Right lobe of liver (tissue), 6 donors: Measurements from ENCODE around the gene TCP10L. TPM values are rescaled to one million over a fixed set of nuclear protein-coding genes. Genes with fewer than 3 reads are reported as not detected.
A peak's percentile ranks its signal among the peaks of the same experiment; 100 is the strongest.

ENCODE experiments used
- ATAC-seq, 4 donors: fragments of 200-7000 bp; cut with Tn5 transposase; one replicate each; pipeline ENCODE4 v1.9.1; 2020; ENCODE audit warnings: mild to moderate bottlenecking in 4 of 4, moderate library complexity in 4 of 4
- DNase-seq, 3 donors: peaks; one replicate each; pipeline ENCODE4 v3.0.0-alpha.2; 2020
- H3K27ac ChIP-seq, 3 donors: fragments of 200-600 bp; one replicate each; pipeline ENCODE4 v1.8.0; 2022
- H3K27me3 ChIP-seq, 2 donors: fragments of 200-600 bp; one replicate each; pipeline ENCODE4 v1.8.0; 2022
- H3K36me3 ChIP-seq, 4 donors: fragments of 200-600 bp; sonication (generic) in 1 of 4; one replicate each; pipeline versions ENCODE4 v1.5.1 to v1.8.0; 2017 to 2022; ENCODE audit warnings: control low read depth in 1 of 4
- H3K4me1 ChIP-seq, 4 donors: fragments of 200-600 bp; sonication (generic) in 1 of 4; one replicate each; pipeline versions ENCODE4 v1.5.1 to v1.8.0; 2017 to 2022; ENCODE audit warnings: control low read depth in 1 of 4
- H3K4me3 ChIP-seq, 3 donors: fragments of 200-600 bp; one replicate each; pipeline ENCODE4 v1.8.0; 2022
- H3K9me3 ChIP-seq, 4 donors: fragments of 200-600 bp; sonication (generic) in 1 of 4; one replicate each; pipeline versions ENCODE4 v1.5.1 to v1.8.0; 2017 to 2022; ENCODE audit warnings: control low read depth in 1 of 4
- CTCF ChIP-seq, 4 donors: fragments of 200-600 bp in 3 of 4; fragments of 450-650 bp in 1 of 4; IDR thresholded peaks; one replicate each; pipeline versions ENCODE4 v1.5.1 to v1.8.0; 2016 to 2022; ENCODE audit warnings: antibody characterized with exemption in 4 of 4, mild to moderate bottlenecking in 2 of 4
- POLR2A ChIP-seq: fragments of 450-650 bp; IDR thresholded peaks from one replicate; pipeline ENCODE4 v1.6.1; 2017; ENCODE audit warnings: antibody characterized with exemption, mild to moderate bottlenecking
- WGBS: methylation state at CpG from one replicate; pipeline ENCODE4 v1.1.6; 2018; ENCODE audit warnings: low coverage, low lambda C conversion rate; ENCODE audit not compliant: insufficient coverage; ENCODE audit errors: missing lambda C conversion rate; 5-methylcytosine and 5-hydroxymethylcytosine counted together
- intact Hi-C, 2 donors: fragments of 100-400 bp; cut with DNase I; formaldehyde crosslinking; loops; one replicate each; pipeline versions ENCODE4 v1.11.2 to v1.14.1; 2022
- total RNA-seq, 6 experiments: library from RNA; depleted of rRNA in 2 of 6; stranded (reverse); fragments of >200 nt in 2 of 6; fragmentation: NEBNext Ultra II Directional in 3 of 6; extraction: Animal tissue kit (Norgen Biotek cat#: 25700) in 3 of 6; gene quantifications; one replicate each; pipeline versions ENCODE4 v1.1.0 to v1.2.4, GENCODE V29; 2016 to 2023
- donor health status: DM: no; HTN: yes; CAD: no.
- donor health status: DM: no; HTN: no; CAD: no.
- donor health status: DM: no; HTN: no; CAD: no.
- donor health status: DM: no; HTN: yes; CAD: no.
- donor health status: DM: no; HTN: yes; CAD: no.

TCP10L gene
- total RNA-seq, 6 experiments from 2014 or later, result 1.5 to 7.1 (median 3.8) TPM

GRCh38 chr21:32599526-32599925 is 14.2 kb upstream of the TCP10L start:
- Histone ChIP-seq H3K4me1 (peaks cover 0 to 23% (median under 1%) of the 10 kb centered on the region in 4 donors), H3K27me3 (no peaks in the 10 kb centered on the region), H3K9me3 (no peaks in the 10 kb centered on the region), H3K36me3 (peaks cover 0 to 30% (median 11%) of the 10 kb centered on the region in 4 donors), H3K27ac (peak overlapping the region in 1 of 3 donors; percentile 27), H3K4me3 (no peak overlapping the region)
- TF ChIP-seq POLR2A, result no peak
- no peak for TF ChIP-seq CTCF (IDR thresholded peaks at IDR 0.05)
- intact Hi-C loops, result loop anchor here in 1 of 2 donors (10.0 kb wide), 1 partner anchor 195 kb away; no protein-coding TSS in a partner anchor
- no peak for DNase-seq
- 67% methylated on average over 3 of the region's 8 CpGs for WGBS
- peak in 2 of 4 donors; percentile 56 to 66 for ATAC-seq

- Histone ChIP-seq H3K27ac (peak overlapping the region in 1 of 3 donors; percentile 18), H3K4me3 (no peak overlapping the region), H3K27me3 (no peaks in the 10 kb centered on the region), H3K4me1 (peaks cover 0 to 28% (median 2%) of the 10 kb centered on the region in 4 donors), H3K9me3 (no peaks in the 10 kb centered on the region), H3K36me3 (peaks cover 0 to 26% (median 9%) of the 10 kb centered on the region in 4 donors)
- ATAC-seq (no peak), DNase-seq (no peak)
- no peak for TF ChIP-seq POLR2A
- no peak for TF ChIP-seq CTCF (IDR thresholded peaks at IDR 0.05)
- intact Hi-C loops, result loop anchor here in 1 of 2 donors (10.0 kb wide), 1 partner anchor 194 kb away; no protein-coding TSS in a partner anchor
- WGBS, result 73% methylated on average over 4 of the region's 5 CpGs
Observed at GRCh38 chr21:32599091-32599490, 13.8 kb upstream of the TCP10L start.

- Histone ChIP-seq H3K36me3 (peaks cover 0 to 9% (median 3%) of the 10 kb centered on the region in 4 donors), H3K4me3 (no peak overlapping the region), H3K27me3 (no peaks in the 10 kb centered on the region), H3K27ac (no peak overlapping the region), H3K9me3 (no peaks in the 10 kb centered on the region), H3K4me1 (peaks cover 0 to 44% (median 9%) of the 10 kb centered on the region in 4 donors)
- intact Hi-C loops, result loop anchor here in 1 of 2 donors (10.0 kb wide), 1 partner anchor 192 kb away; no protein-coding TSS in a partner anchor
- 64% methylated on average over 6 of the region's 6 CpGs for WGBS
- DNase-seq, result no peak
- no peak for ATAC-seq
- TF ChIP-seq POLR2A (no peak), CTCF (IDR thresholded peaks at IDR 0.05) (no peak)
Observed at GRCh38 chr21:32597205-32597604, 11.9 kb upstream of the TCP10L start.

- intact Hi-C loops, result loop anchor here in 1 of 2 donors (10.0 kb wide), 1 partner anchor 191 kb away; no protein-coding TSS in a partner anchor
Observed at GRCh38 chr21:32595431-32595830, 10.1 kb upstream of the TCP10L start.

More at GRCh38 chr21:32595431-32595830, 10.1 kb upstream of the TCP10L start:
- Histone ChIP-seq H3K4me3 (no peak overlapping the region), H3K36me3 (no peaks in the 10 kb centered on the region), H3K4me1 (peaks cover 0 to 51% (median 9%) of the 10 kb centered on the region in 4 donors), H3K27ac (peak overlapping the region in 1 of 3 donors; percentile 85), H3K27me3 (no peaks in the 10 kb centered on the region), H3K9me3 (no peaks in the 10 kb centered on the region)
- ATAC-seq (no peak), DNase-seq (no peak)
- TF ChIP-seq CTCF (IDR thresholded peaks at IDR 0.05) (no peak), POLR2A (no peak)
- 51% methylated on average over 4 of the region's 11 CpGs for WGBS
